PC-3 (cell line): ENCODE results near the gene MAB21L4. TPM values are rescaled to one million over a fixed set of nuclear protein-coding genes. Genes with fewer than 3 reads are reported as not detected.

Source experiments
- ATAC-seq: fragments of 200-7000 bp; cut with Tn5 transposase; 2 replicates; pipeline ENCODE4 v1.9.1; 2020; ENCODE audit warnings: mild to moderate bottlenecking, moderate library complexity
- BruUV-seq: library from RNA; stranded (reverse); fragments of 400-500 nt; replicated peaks from 2 replicates; lab custom pipeline; 2021; lab: Mats Ljungman, UMichigan
- CTCF ChIA-PET: fragments of 300-600 bp; sonication (Branson Sonifier 250); formaldehyde crosslinking; loops from one replicate; lab custom pipeline; 2022; ENCODE audit warnings: antibody characterized with exemption; lab: Charles Lee
- POLR2A ChIA-PET: fragments of 300-600 bp; sonication (Branson Sonifier 250); formaldehyde crosslinking; loops from one replicate; lab custom pipeline; 2022; ENCODE audit warnings: antibody characterized with exemption; ENCODE audit not compliant: unreplicated experiment; lab: Charles Lee
- DNase-seq: peaks from one replicate; pipeline ENCODE4 v3.0.0-alpha.2; 2015
- H2AFZ ChIP-seq: fragments of 300-600 bp; sonication (generic); 2 replicates; pipeline ENCODE4 v1.6.0; 2016; ENCODE audit warnings: antibody characterized with exemption, low read length
- H3F3A ChIP-seq: fragments of 300-600 bp; sonication (generic); one replicate; pipeline ENCODE4 v1.6.0; 2017; ENCODE audit warnings: antibody characterized with exemption, low read length, control low read depth, mild to moderate bottlenecking; ENCODE audit not compliant: unreplicated experiment
- H3K27ac ChIP-seq: fragments of 300-600 bp; sonication (generic); 2 replicates; pipeline ENCODE4 v1.5.1; 2016; ENCODE audit warnings: mild to moderate bottlenecking, low read length
- H3K27me3 ChIP-seq: fragments of 300-600 bp; sonication (generic); 2 replicates; pipeline ENCODE4 v1.6.1; 2016; ENCODE audit warnings: low read length, mixed read lengths
- H3K36me3 ChIP-seq: fragments of 300-600 bp; sonication (generic); 2 replicates; pipeline ENCODE4 v1.6.1; 2016; ENCODE audit warnings: low read depth, mixed run types, low read length, mixed read lengths
- H3K4me1 ChIP-seq: fragments of 300-600 bp; sonication (generic); 2 replicates; pipeline ENCODE4 v1.5.1; 2016; ENCODE audit warnings: low read length; ENCODE audit not compliant: insufficient read depth
- H3K4me2 ChIP-seq: fragments of 300-600 bp; sonication (generic); 2 replicates; pipeline ENCODE4 v1.6.0; 2016; ENCODE audit warnings: low read length
- H3K4me3 ChIP-seq: fragments of 300-600 bp; sonication (generic); 2 replicates; pipeline ENCODE4 v1.5.1; 2016; ENCODE audit warnings: mild to moderate bottlenecking, low read length, mixed read lengths
- H3K79me2 ChIP-seq: fragments of 300-600 bp; sonication (generic); 2 replicates; pipeline ENCODE4 v1.6.1; 2017; ENCODE audit warnings: low read length, mixed read lengths
- H3K9ac ChIP-seq: fragments of 300-600 bp; sonication (generic); 2 replicates; pipeline ENCODE4 v1.6.0; 2016; ENCODE audit warnings: mild to moderate bottlenecking, low read length
- H3K9me2 ChIP-seq: fragments of 300-600 bp; sonication (generic); replicated peaks from 2 replicates; pipeline ENCODE4 v1.6.1; 2016; ENCODE audit warnings: mixed run types, low read length, mixed read lengths
- H3K9me3 ChIP-seq: fragments of 300-600 bp; sonication (generic); 2 replicates; pipeline ENCODE4 v1.6.1; 2016; ENCODE audit warnings: low read length, mixed read lengths
- H4K20me1 ChIP-seq: fragments of 300-600 bp; sonication (generic); 2 replicates; pipeline ENCODE4 v1.6.1; 2016; ENCODE audit warnings: low read length, mixed read lengths
- CTCF ChIP-seq: fragments of 300-600 bp; sonication (generic); conservative IDR thresholded peaks from 2 replicates; pipeline ENCODE4 v1.5.1; 2017; ENCODE audit warnings: antibody characterized with exemption, low read depth, mild to moderate bottlenecking, low read length
- EZH2 ChIP-seq: fragments of 300-600 bp; sonication (generic); IDR thresholded peaks from one replicate; pipeline ENCODE4 v1.6.1; 2017; ENCODE audit warnings: antibody characterized with exemption, mild to moderate bottlenecking, low read length; ENCODE audit not compliant: unreplicated experiment
- EZH2phosphoT487 ChIP-seq: fragments of 300-600 bp; sonication (generic); IDR thresholded peaks from 2 replicates; pipeline ENCODE4 v1.6.1; 2018; ENCODE audit warnings: mild to moderate bottlenecking, antibody characterized with exemption, low read length, borderline replicate concordance
- intact Hi-C: fragments of 100-400 bp; cut with micrococcal nuclease; formaldehyde crosslinking; loops from 2 replicates; pipeline ENCODE4 v1.9.0; 2023
- total RNA-seq: library from RNA; depleted of rRNA; stranded (reverse); fragments of >200 nt; gene quantifications from 2 replicates; pipeline ENCODE4 v1.2.3, GENCODE V29; 2014

The MAB21L4 gene
- total RNA-seq, 1 experiment from 2014 or later, result 1.0 TPM

GRCh38 chr2:240850026-240850425 lies 45.9 kb downstream of the MAB21L4 start:
- no TSS peak for BruUV-seq
- Histone ChIP-seq H3K9ac (no peak overlapping the region), H3K4me1 (no peaks in the 10 kb centered on the region), H3K4me3 (no peak overlapping the region), H3K9me2 (no peaks in the 10 kb centered on the region), H3K79me2 (no peaks in the 10 kb centered on the region), H2AFZ (no peak overlapping the region), H3K36me3 (no peaks in the 10 kb centered on the region), H3K27me3 (no peaks in the 10 kb centered on the region), H3K27ac (no peak overlapping the region), H3F3A (no peaks in the 10 kb centered on the region), H4K20me1 (no peaks in the 10 kb centered on the region), H3K4me2 (no peak overlapping the region), H3K9me3 (no peaks in the 10 kb centered on the region; the same call in 1 of the 2 replicates)
- CTCF ChIA-PET, result interaction anchor here (0.5 kb wide), 1 partner anchor 336 kb away, joined by 3 read pairs; no protein-coding TSS in a partner anchor
- TF ChIP-seq EZH2, result no peak
- TF ChIP-seq EZH2phosphoT487, result no peak
- TF ChIP-seq CTCF, result no peak
- intact Hi-C loops, result loop anchor here (5.0 kb wide), 1 partner anchor 372 kb away; no protein-coding TSS in a partner anchor
- POLR2A ChIA-PET, result no interaction called here
- DNase-seq, result no peak
- ATAC-seq, result no peak

GRCh38 chr2:240848900-240849680 lies 46.9 kb downstream of the MAB21L4 start:
- Histone ChIP-seq H3K36me3 (no peaks in the 10 kb centered on the region), H3K79me2 (no peaks in the 10 kb centered on the region), H3K9me2 (no peaks in the 10 kb centered on the region), H3K9me3 (no peaks in the 10 kb centered on the region; the same call in 1 of the 2 replicates), H3K27ac (no peak overlapping the region), H3F3A (no peaks in the 10 kb centered on the region), H3K27me3 (peaks cover 8% of the 10 kb centered on the region), H3K4me3 (no peak overlapping the region), H3K9ac (no peak overlapping the region), H2AFZ (no peak overlapping the region), H3K4me1 (no peaks in the 10 kb centered on the region), H3K4me2 (no peak overlapping the region), H4K20me1 (no peaks in the 10 kb centered on the region)
- POLR2A ChIA-PET, result no interaction called here
- CTCF ChIA-PET, result interaction anchor here (0.5 kb wide), 1 partner anchor 335 kb away, joined by 3 read pairs; no protein-coding TSS in a partner anchor
- TF ChIP-seq EZH2phosphoT487, result no peak
- no peak for TF ChIP-seq CTCF
- no peak for TF ChIP-seq EZH2
- DNase-seq, result no peak
- BruUV-seq, result no TSS peak
- no peak for ATAC-seq
- intact Hi-C loops, result no loop called here

- Histone ChIP-seq H3K4me3 (no peak overlapping the region), H3K27me3 (peaks cover 16% of the 10 kb centered on the region), H3K9me2 (no peaks in the 10 kb centered on the region), H3F3A (no peaks in the 10 kb centered on the region), H3K36me3 (no peaks in the 10 kb centered on the region), H2AFZ (no peak overlapping the region), H3K4me1 (no peaks in the 10 kb centered on the region), H3K4me2 (no peak overlapping the region), H3K9me3 (no peaks in the 10 kb centered on the region), H3K9ac (no peak overlapping the region), H3K27ac (no peak overlapping the region), H3K79me2 (no peaks in the 10 kb centered on the region), H4K20me1 (no peaks in the 10 kb centered on the region)
- DNase-seq (no peak), ATAC-seq (no peak)
- BruUV-seq, result no TSS peak
- intact Hi-C loops, result no loop called here
- ChIA-PET POLR2A (no interaction called here), CTCF (no interaction called here)
- TF ChIP-seq CTCF, result no peak
- no peak for TF ChIP-seq EZH2phosphoT487
- no peak for TF ChIP-seq EZH2
Measured at GRCh38 chr2:240847817-240848216, 48.1 kb downstream of the MAB21L4 start.
